HTR-8/SVneo (cell line): Measurements from ENCODE around the gene DICER1.
"Not testable (repeated sequence)": the region's sequence is repeated elsewhere in the genome, so short reads cannot be mapped to it uniquely, and the experiment has no call there.

Source experiments
- DNase-seq: peaks from one replicate; pipeline ENCODE4 v3.0.0; 2011; ENCODE audit warnings: low spot score, mixed read lengths; ENCODE audit not compliant: insufficient read length
- FAIRE-seq: peaks from 2 replicates; lab custom pipeline; 2011; peaks lifted over from hg19 to GRCh38; lab: Jason Lieb, UNC

Gene DICER1

GRCh38 chr14:95157327-95158189 lies at the start of gene DICER1:
TSS of gene DICER1 (minus strand) at chr14:95157529. CDS start at chr14:95133458, 24,071 bp downstream.
- DNase-seq (peak; percentile 93), FAIRE-seq (peak; percentile 92)

DNA sequence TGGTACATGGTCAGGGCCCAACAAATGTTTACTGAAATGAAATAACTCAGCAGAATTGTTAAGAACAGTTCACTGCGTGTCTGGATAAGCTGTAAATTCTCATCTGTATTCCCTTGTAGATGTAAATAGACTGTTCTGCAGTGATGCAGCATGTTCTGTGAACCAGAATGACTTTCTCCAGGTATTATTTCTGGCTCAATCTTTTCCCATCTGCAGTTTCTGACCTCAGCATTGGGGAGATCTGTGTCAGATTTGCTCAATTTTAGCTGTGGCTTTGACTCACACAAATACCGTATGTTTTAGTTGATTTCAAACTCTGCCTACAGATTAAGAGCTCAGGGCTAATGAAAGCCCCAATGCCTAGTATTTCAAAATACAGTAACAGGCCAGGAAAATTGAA lies 49.2 kb upstream of the DICER1 start:
- DNase-seq (no peak), FAIRE-seq (no peak)

GRCh38 chr14:95204705-95205104 lies 47.4 kb upstream of the DICER1 start:
- DNase-seq (no peak), FAIRE-seq (no peak)

- not testable (repeated sequence) for FAIRE-seq, DNase-seq
Measured at GRCh38 chr14:95201745-95202144, 44.4 kb upstream of the DICER1 start.

GRCh38 chr14:95200404-95200803 lies 43.1 kb upstream of the DICER1 start:
- no peak for FAIRE-seq

GRCh38 chr14:95199298-95199983 lies 42.1 kb upstream of the DICER1 start:
- DNase-seq (no peak), FAIRE-seq (no peak)

More at GRCh38 chr14:95200404-95200803, 43.1 kb upstream of the DICER1 start:
- DNase-seq: no peak

DNA sequence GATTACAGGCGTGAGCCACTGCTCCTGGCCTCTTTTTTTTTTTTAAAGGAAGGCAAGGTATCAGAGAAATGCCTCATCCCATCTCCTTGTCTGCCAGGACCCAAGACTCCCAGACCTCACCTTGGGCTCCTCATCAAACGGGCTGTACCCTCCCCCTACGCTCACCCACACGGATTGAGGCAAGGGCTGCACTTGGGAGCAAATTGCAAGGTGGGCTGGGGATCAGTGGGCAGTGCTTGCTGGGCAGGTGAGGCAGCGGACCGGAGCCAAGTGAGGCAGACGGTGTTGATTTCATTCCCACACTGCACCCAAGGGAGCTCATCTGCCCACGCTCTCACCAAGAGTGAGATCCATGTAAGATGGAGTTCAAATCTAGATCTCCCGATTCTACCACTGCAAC lies 41.0 kb upstream of the DICER1 start:
- FAIRE-seq: no peak

DNA sequence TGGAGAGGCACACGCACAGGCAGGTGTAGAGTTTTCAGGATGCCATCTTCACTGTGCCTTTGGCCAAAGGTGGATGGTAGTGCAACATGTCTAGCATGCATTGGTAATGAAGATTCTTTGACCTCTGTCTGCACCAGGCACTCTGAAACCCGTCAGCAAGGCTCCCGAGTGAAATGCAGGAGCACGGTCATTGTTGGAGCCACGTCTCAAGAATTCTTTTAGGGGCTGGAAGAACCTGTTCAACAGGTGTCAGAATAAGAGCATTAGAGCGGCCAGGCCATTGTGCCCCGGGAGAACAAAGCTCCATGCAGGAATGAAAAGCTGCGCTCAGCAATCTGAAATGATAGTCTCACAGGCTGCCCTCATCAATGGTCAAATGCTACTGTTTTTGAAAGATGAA lies 40.2 kb upstream of the DICER1 start:
- FAIRE-seq (no peak), DNase-seq (no peak)

More for the DNA sequence above, 41.0 kb upstream of the DICER1 start:
- DNase-seq: no peak

- FAIRE-seq: no peak
Measured at GRCh38 chr14:95196826-95197545, 39.7 kb upstream of the DICER1 start.

DNA sequence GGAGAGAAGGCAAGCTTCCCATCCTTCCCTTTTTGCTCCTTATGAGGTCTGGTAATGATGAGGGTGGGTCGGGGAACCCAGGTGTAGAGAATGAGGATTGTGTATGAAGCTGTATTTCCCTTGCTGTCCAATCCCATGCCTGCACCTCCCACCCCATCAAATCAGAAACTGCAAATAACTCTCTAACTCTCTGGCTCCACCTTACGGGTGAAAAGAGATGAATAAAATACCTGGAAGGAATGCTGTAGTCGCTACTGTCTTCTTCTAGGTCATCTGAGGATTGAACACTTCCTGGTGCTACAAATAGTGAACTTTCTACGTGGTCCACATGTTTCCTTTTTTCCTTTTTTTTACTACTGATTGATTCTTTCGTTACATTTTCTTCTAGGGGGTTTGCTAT lies 38.9 kb upstream of the DICER1 start:
- FAIRE-seq: no peak
- no peak for DNase-seq

More at GRCh38 chr14:95196826-95197545, 39.7 kb upstream of the DICER1 start:
- no peak for DNase-seq

DNA sequence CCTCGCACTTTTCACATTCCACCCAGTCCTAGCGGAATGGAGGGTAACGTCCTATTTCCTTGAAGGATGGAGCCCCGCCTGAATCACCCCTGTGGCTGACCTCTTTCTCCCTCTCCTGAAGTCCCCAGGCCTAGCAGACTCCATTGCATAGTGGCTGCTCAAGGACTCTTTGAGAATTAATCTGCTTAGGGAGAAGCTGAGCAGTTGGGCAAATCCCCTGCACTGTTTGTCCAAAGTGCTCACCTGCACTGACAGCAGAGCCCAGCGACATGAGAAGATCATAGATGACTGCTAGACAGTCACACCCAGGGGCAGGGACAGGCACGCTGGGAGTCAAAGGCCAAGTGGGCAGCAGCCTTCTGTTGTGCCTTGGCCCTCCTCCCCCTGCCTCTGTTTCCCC lies 37.7 kb upstream of the DICER1 start:
- DNase-seq (no peak), FAIRE-seq (no peak)

DNA sequence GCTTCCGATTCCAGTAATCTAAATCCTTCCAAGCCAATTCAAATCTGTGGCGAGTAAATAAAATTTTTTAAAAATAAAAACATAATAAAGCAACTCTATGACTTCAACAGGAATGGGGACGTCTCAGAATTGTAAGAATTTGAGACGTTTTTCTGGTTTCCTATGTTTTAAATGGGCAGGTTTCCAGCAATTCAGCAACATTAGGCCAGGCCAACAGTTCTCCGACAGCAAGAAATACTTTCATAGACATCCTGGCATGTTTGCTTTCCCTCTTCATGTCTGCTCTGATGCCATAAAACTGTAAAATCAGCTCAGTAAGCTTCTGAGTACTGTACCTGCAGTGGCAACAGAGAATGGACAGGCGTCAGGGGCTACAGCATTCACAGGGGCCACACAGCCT lies 35.8 kb upstream of the DICER1 start:
- FAIRE-seq: no peak
- no peak for DNase-seq

GRCh38 chr14:95192311-95192710 lies 35.0 kb upstream of the DICER1 start:
- DNase-seq (no peak), FAIRE-seq (no peak)

GRCh38 chr14:95191445-95192199 lies 34.3 kb upstream of the DICER1 start:
- DNase-seq (no peak), FAIRE-seq (no peak)

DNA sequence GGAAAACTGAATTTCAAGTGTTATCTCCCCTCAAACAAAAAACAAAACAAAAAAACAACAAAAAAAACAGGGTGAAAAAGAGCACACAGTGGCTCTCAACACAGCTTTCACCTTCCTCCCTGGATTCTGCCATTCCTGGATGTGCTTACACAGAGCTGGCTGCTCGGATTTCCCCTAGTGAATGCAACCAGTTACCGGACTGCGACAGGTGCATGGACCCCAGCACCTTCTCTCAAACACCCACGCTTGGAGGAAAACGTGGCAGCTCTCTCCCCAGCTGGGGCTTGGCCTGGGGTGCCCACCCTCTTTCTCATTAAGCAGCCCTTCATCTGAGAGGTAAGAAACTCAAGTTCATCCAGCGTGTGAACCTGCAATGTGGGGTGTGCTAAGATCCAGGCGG lies 33.5 kb upstream of the DICER1 start:
- FAIRE-seq (no peak), DNase-seq (no peak)

DNA sequence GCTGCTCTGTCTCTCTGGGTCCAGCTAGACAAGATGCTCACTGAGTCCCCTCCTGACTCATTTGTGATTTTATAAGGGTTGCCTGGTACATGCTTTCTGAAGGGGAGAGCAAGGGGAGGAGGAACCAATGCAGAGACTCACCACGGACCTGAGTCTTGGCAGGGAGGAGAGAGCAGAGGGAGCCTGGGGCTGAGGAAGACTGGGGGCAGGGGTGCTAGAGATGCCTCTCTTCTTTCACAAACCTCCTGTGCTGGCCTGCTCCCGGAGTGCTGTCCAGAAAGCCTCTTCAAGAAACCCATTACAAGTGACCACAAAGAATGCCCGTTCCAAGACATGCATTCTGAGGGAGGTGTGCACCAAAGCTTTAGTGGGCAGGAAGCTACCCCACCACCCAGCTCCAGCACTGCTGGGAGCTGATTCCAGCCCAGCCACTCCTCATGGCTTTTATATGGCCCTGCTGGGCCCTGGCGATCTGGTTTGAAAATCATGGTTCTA lies 33.1 kb upstream of the DICER1 start:
- FAIRE-seq: no peak

GRCh38 chr14:95189367-95190132 lies 32.2 kb upstream of the DICER1 start:
- DNase-seq (no peak), FAIRE-seq (no peak)

More for the DNA sequence above, 33.1 kb upstream of the DICER1 start:
- no peak for DNase-seq

DNA sequence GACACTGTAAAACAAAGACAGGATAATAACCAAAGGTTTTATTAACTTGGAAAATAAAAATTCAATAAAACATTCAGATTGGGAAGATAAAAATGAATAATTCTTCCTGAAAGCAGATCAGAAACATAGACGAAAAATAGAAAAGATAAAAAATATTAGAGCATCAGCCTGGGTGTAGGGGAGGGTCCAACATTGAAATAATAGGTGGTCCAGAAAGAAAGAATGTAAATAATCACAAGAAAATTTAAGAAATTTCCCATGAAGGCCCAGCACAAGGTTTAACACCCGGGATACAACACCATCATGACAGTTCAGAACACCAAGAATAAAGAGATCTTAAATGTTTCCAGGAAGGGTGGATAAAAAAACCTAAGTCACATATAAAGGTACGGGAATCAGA lies 31.1 kb upstream of the DICER1 start:
- no peak for FAIRE-seq

GRCh38 chr14:95185767-95186392 lies 28.6 kb upstream of the DICER1 start:
- DNase-seq (no peak), FAIRE-seq (no peak)

More for the DNA sequence above, 31.1 kb upstream of the DICER1 start:
- DNase-seq: no peak
